HCT116 (cell line): ENCODE measurements around the gene ERBB4. TPM values are rescaled to one million over a fixed set of nuclear protein-coding genes. Genes with fewer than 3 reads are reported as not detected.

Source experiments
- ATAC-seq: fragments of 200-7000 bp; cut with Tn5 transposase; 2 replicates; pipeline ENCODE4 v1.9.1; 2020; ENCODE audit warnings: mild to moderate bottlenecking, moderate library complexity
- BruUV-seq: library from RNA; stranded (reverse); fragments of 400-500 nt; replicated peaks from 2 replicates; lab custom pipeline; 2021; lab: Mats Ljungman, UMichigan
- CTCF ChIA-PET: fragments of 300-600 bp; sonication (Branson Sonifier 250); formaldehyde crosslinking; loops from one replicate; lab custom pipeline; 2021; ENCODE audit warnings: antibody characterized with exemption; lab: Charles Lee
- POLR2A ChIA-PET: fragments of 300-600, 350-600 bp; sonication (Branson Sonifier 250); formaldehyde crosslinking; loops from one replicate; lab custom pipeline; 2021; ENCODE audit warnings: antibody characterized with exemption; lab: Charles Lee
- RAD21 ChIA-PET, 2 experiments: fragments of 300-600 bp; sonication (Branson Sonifier 250); formaldehyde crosslinking; loops; one replicate each; lab custom pipeline; 2023; ENCODE audit warnings: low total read pairs in 2 of 2; ENCODE audit not compliant: uncharacterized antibody in 2 of 2, unreplicated experiment in 2 of 2, low non-redundant PET in 1 of 2; lab: Charles Lee
- DNase-seq: peaks from one replicate; pipeline ENCODE4 v3.0.0-alpha.2; 2010; ENCODE audit warnings: low read depth, low spot score
- H2AFZ ChIP-seq: fragments of 200-600 bp; shearing (Covaris generic), sonication (generic); 2 replicates; pipeline ENCODE4 v1.6.1; 2017; ENCODE audit warnings: low read depth, mixed run types, mixed read lengths, antibody characterized with exemption, low read length; ENCODE audit not compliant: poor library complexity, severe bottlenecking
- H3K27ac ChIP-seq: 2 replicates; pipeline ENCODE4 v1.5.1; 2012; ENCODE audit warnings: low read depth, low read length
- H3K27me3 ChIP-seq: fragments of 200-600 bp; sonication (generic); 2 replicates; pipeline ENCODE4 v1.6.1; 2016; ENCODE audit warnings: mixed run types, low read length, mixed read lengths; ENCODE audit not compliant: insufficient read depth
- H3K36me3 ChIP-seq, 2 experiments: fragments of 200-500 bp in 1 of 2; fragments of 200-600 bp in 1 of 2; sonication (Bioruptor generic) in 1 of 2; sonication (generic) in 1 of 2; 2 replicates each; pipeline versions ENCODE4 v1.5.1 to v1.6.1; 2014 to 2016; ENCODE audit warnings: low read length in 2 of 2, inconsistent platforms in 1 of 2, mixed read lengths in 1 of 2, mixed run types in 1 of 2; ENCODE audit not compliant: insufficient read depth in 2 of 2, control insufficient read depth in 1 of 2
- H3K4me1 ChIP-seq, 2 experiments: fragments of 200-600 bp in 1 of 2; sonication (generic) in 1 of 2; 2 replicates each; pipeline versions ENCODE4 v1.5.1 to v1.6.1; 2012 to 2017; ENCODE audit warnings: low read length in 2 of 2, inconsistent platforms in 1 of 2, mild to moderate bottlenecking in 1 of 2, mixed read lengths in 1 of 2, mixed run types in 1 of 2, moderate library complexity in 1 of 2; ENCODE audit not compliant: insufficient read depth in 2 of 2, control insufficient read depth in 1 of 2
- H3K4me2 ChIP-seq: fragments of 200-600 bp; sonication (generic); 2 replicates; pipeline ENCODE4 v1.6.1; 2017; ENCODE audit warnings: mixed run types, low read length, mixed read lengths
- H3K4me3 ChIP-seq, 2 experiments: fragments of 200-600 bp in 1 of 2; sonication (generic) in 1 of 2; replicated peaks in 1 of 2; 2 replicates each; pipeline ENCODE4 v1.5.1; 2011 to 2016; ENCODE audit warnings: low read length in 2 of 2, control low read depth in 1 of 2, low read depth in 1 of 2, mild to moderate bottlenecking in 1 of 2, mixed read lengths in 1 of 2, mixed run types in 1 of 2
- H3K79me2 ChIP-seq: fragments of 200-600 bp; sonication (generic); 2 replicates; pipeline ENCODE4 v1.6.1; 2017; ENCODE audit warnings: mild to moderate bottlenecking, mixed run types, low read length, moderate library complexity, mixed read lengths; ENCODE audit not compliant: insufficient read depth
- H3K9ac ChIP-seq: fragments of 200-600 bp; sonication (generic); 2 replicates; pipeline ENCODE4 v1.6.1; 2016; ENCODE audit warnings: low read length, mixed read lengths
- H3K9me2 ChIP-seq: fragments of 200-600 bp; sonication (generic), shearing (Covaris generic); 2 replicates; pipeline ENCODE4 v1.6.1; 2017; ENCODE audit warnings: mixed run types, mild to moderate bottlenecking, moderate library complexity; ENCODE audit not compliant: insufficient read depth
- H3K9me3 ChIP-seq, 2 experiments: fragments of 200-500 bp in 1 of 2; fragments of 200-600 bp in 1 of 2; sonication (Bioruptor generic) in 1 of 2; sonication (generic) in 1 of 2; 2 replicates each; pipeline ENCODE4 v1.6.1; 2014 to 2017; ENCODE audit warnings: low read length in 2 of 2, mixed read lengths in 2 of 2, inconsistent platforms in 1 of 2, low read depth in 1 of 2, mild to moderate bottlenecking in 1 of 2, mixed run types in 1 of 2, moderate library complexity in 1 of 2; ENCODE audit not compliant: control insufficient read depth in 1 of 2, insufficient read depth in 1 of 2
- H4K20me1 ChIP-seq: fragments of 200-600 bp; sonication (generic), shearing (Covaris generic); 2 replicates; pipeline ENCODE4 v1.6.1; 2017; ENCODE audit warnings: mixed run types, mild to moderate bottlenecking, moderate library complexity; ENCODE audit not compliant: insufficient read depth
- CBX3 ChIP-seq: IDR thresholded peaks from 2 replicates; pipeline ENCODE4 v1.6.1; 2012; ENCODE audit warnings: low read depth
- EGR1 ChIP-seq: IDR thresholded peaks from 2 replicates; pipeline ENCODE4 v1.6.1; 2012; ENCODE audit warnings: low read depth
- EZH2 ChIP-seq: fragments of 200-600 bp; sonication (generic); IDR thresholded peaks from 2 replicates; pipeline ENCODE4 v1.6.1; 2017; ENCODE audit warnings: antibody characterized with exemption, mixed run types
- EZH2phosphoT487 ChIP-seq: fragments of 200-600 bp; IDR thresholded peaks from 2 replicates; pipeline ENCODE4 v1.6.1; 2018; ENCODE audit warnings: antibody characterized with exemption, borderline replicate concordance
- FOSL1 ChIP-seq: IDR thresholded peaks from 2 replicates; pipeline ENCODE4 v1.6.1; 2012; ENCODE audit warnings: low read depth
- MAX ChIP-seq: IDR thresholded peaks from 2 replicates; pipeline ENCODE4 v1.6.1; 2012
- POLR2A ChIP-seq: IDR thresholded peaks from 2 replicates; pipeline ENCODE4 v1.7.0; 2011; ENCODE audit warnings: borderline replicate concordance; ENCODE audit not compliant: insufficient read depth, insufficient read length; ENCODE audit errors: extremely low read depth
- RAD21 ChIP-seq: IDR thresholded peaks from 2 replicates; pipeline ENCODE4 v1.6.1; 2012; ENCODE audit warnings: low read depth, mild to moderate bottlenecking
- SIN3A ChIP-seq: IDR thresholded peaks from 2 replicates; pipeline ENCODE4 v1.6.1; 2012; ENCODE audit warnings: low read depth
- YY1 ChIP-seq: IDR thresholded peaks from 2 replicates; pipeline ENCODE4 v1.6.1; 2011; ENCODE audit warnings: low read length, low read depth, moderate library complexity, mild to moderate bottlenecking; ENCODE audit not compliant: insufficient replicate concordance; ENCODE audit errors: extremely low read depth
- ZBTB33 ChIP-seq: IDR thresholded peaks from 2 replicates; pipeline ENCODE4 v1.6.1; 2011; ENCODE audit warnings: mild to moderate bottlenecking, low read length, moderate library complexity; ENCODE audit not compliant: insufficient replicate concordance; ENCODE audit errors: extremely low read depth
- ZFX ChIP-seq: fragments of 450-650 bp; IDR thresholded peaks from 2 replicates; pipeline ENCODE4 v1.6.1; 2017
- ZNF274 ChIP-seq: fragments of 200-500 bp; sonication (Bioruptor generic); IDR thresholded peaks from 2 replicates; pipeline ENCODE4 v1.6.1; 2014; ENCODE audit warnings: mild to moderate bottlenecking, low read depth, low read length, inconsistent platforms
- intact Hi-C: fragments of 100-400 bp; cut with micrococcal nuclease; formaldehyde crosslinking; loops from 2 replicates; pipeline ENCODE4 v1.10.0; 2022
- total RNA-seq: library from RNA; stranded (reverse); gene quantifications from one replicate; pipeline ENCODE4 v1.2.1, GENCODE V29; 2021; ENCODE audit not compliant: unreplicated experiment

Gene ERBB4
- total RNA-seq, 1 experiment from 2014 or later, result 0.10 TPM

DNA sequence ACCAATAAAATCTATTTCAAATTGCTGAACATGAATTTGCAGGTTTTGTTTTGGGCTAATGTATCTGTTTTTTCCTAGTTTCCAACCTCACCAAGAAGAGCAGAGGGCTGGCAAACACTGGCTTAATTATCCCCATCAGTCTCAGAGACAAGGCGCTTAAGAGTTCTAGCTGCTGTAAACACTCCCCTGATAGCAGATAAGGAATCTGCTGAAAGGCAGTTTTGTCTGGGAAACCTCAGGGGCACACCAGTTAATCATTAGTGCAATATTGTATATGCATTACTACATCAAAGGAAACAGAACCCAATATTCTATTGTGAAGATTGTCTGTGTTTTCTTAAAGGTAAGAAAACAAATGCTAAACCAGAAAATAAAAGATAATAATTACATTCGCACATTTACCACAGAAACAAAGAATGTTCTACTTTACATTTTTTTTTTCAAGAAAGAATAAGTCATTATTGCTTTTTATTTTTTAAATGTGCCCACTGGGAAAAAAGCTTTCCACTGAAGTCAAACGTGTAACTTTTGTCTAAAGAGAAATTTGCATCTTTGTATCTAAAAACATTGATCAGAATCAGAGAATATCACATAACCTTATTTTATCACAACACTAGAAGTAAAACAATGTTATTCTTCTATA, 179.1 kb downstream of the ERBB4 start:
- ChIA-PET POLR2A (no interaction called here), CTCF (no interaction called here), RAD21 (no interaction called here)
- TF ChIP-seq CBX3 (no peak), FOSL1 (no peak), RAD21 (no peak), EZH2 (no peak), POLR2A (no peak), EGR1 (no peak), ZFX (no peak), MAX (no peak), SIN3A (no peak), EZH2phosphoT487 (no peak), ZBTB33 (no peak), ZNF274 (no peak), YY1 (no peak)
- no peak overlapping the region for H2AFZ ChIP-seq
- DNase-seq (no peak), ATAC-seq (no peak)
- no peaks in the 10 kb centered on the region for H3K4me1 ChIP-seq
- H3K4me3 ChIP-seq, result no peak overlapping the region
- intact Hi-C loops, result no loop called here
- H3K27ac ChIP-seq, result no peak overlapping the region
- no TSS peak for BruUV-seq
- no peak overlapping the region for H3K9ac ChIP-seq
- no peaks in the 10 kb centered on the region for H3K27me3 ChIP-seq
- H3K79me2 ChIP-seq, result no peaks in the 10 kb centered on the region
- H4K20me1 ChIP-seq, result no peaks in the 10 kb centered on the region
- H3K36me3 ChIP-seq, result no peaks in the 10 kb centered on the region
- H3K9me2 ChIP-seq, result no peaks in the 10 kb centered on the region
- no peak overlapping the region for H3K4me2 ChIP-seq
- no peaks in the 10 kb centered on the region for H3K9me3 ChIP-seq
